HG03558 (cell line): Measurements from ENCODE around the gene SELENBP1.
"Not testable (repeated sequence)": the region's sequence is repeated elsewhere in the genome, so short reads cannot be mapped to it uniquely, and the experiment has no call there.

Source experiments
- ATAC-seq: cut with Tn5 transposase; IDR thresholded peaks from one replicate; pipeline ENCODE4 v1.9.1; 2021; ENCODE audit warnings: moderate number of reproducible peaks; ENCODE audit not compliant: unreplicated experiment; ENCODE audit errors: extremely low read depth

Gene SELENBP1

GRCh38 chr1:151384584-151384983 is 12.1 kb upstream of the SELENBP1 start:
- ATAC-seq = no peak

GRCh38 chr1:151377150-151377884 is 4.8 kb upstream of the SELENBP1 start:
- no peak for ATAC-seq

- ATAC-seq = no peak
Observed at GRCh38 chr1:151373196-151373595, 691 bp upstream of the SELENBP1 start.

GRCh38 chr1:151371370-151372057 is 991 bp downstream of the SELENBP1 start:
- ATAC-seq = no peak

GRCh38 chr1:151370211-151370911 is 2.1 kb downstream of the SELENBP1 start:
- ATAC-seq = no peak

- ATAC-seq = no peak
Observed at GRCh38 chr1:151369621-151370048, 2.9 kb downstream of the SELENBP1 start.

- ATAC-seq = no peak
Observed at GRCh38 chr1:151369302-151369610, 3.2 kb downstream of the SELENBP1 start.

- no peak for ATAC-seq
Observed at GRCh38 chr1:151368393-151369301, 3.9 kb downstream of the SELENBP1 start.

GRCh38 chr1:151367658-151368392 is 4.7 kb downstream of the SELENBP1 start:
- no peak for ATAC-seq

- no peak for ATAC-seq
Observed at GRCh38 chr1:151364996-151365395, 7.5 kb downstream of the SELENBP1 start.

GRCh38 chr1:151362308-151363155 is 10.0 kb downstream of the SELENBP1 start:
- ATAC-seq = no peak

- ATAC-seq = no peak
Observed at GRCh38 chr1:151361883-151362282, 10.6 kb downstream of the SELENBP1 start.

- ATAC-seq = no peak
Observed at GRCh38 chr1:151356696-151357095, 15.8 kb downstream of the SELENBP1 start.

GRCh38 chr1:151352021-151352718 is 20.3 kb downstream of the SELENBP1 start:
- ATAC-seq = no peak

GRCh38 chr1:151350323-151350722 is 22.2 kb downstream of the SELENBP1 start:
- not testable (repeated sequence) for ATAC-seq

GRCh38 chr1:151347523-151348246 is 24.8 kb downstream of the SELENBP1 start:
- no peak for ATAC-seq

GRCh38 chr1:151346769-151347522 is 25.6 kb downstream of the SELENBP1 start, which contains the start of gene RFX5:
TSS of gene RFX5 (minus strand) at chr1:151347252. CDS start at chr1:151346320, 932 bp downstream.
- ATAC-seq = peak; percentile 95
